Activated CD8-positive, alpha-beta memory T cell treated with anti-CD3 and anti-CD28 coated beads for 48 hours (primary cell): Measurements from ENCODE around the gene MYO3B.

Source experiments
- DNase-seq, 3 experiments: peaks; one replicate each; pipeline ENCODE4 v3.0.0-alpha.2; 2020; ENCODE audit warnings: low read depth in 2 of 3, low spot score in 2 of 3

The MYO3B gene

GRCh38 chr2:170361090-170361936 lies 183.4 kb downstream of the MYO3B start:
- no peak for DNase-seq

GRCh38 chr2:170362313-170362870 lies 184.4 kb downstream of the MYO3B start:
- DNase-seq: no peak

- no peak for DNase-seq
Observed at GRCh38 chr2:170362871-170363631, 185.1 kb downstream of the MYO3B start.

GRCh38 chr2:170365003-170365402 lies 187.1 kb downstream of the MYO3B start:
- DNase-seq: no peak

GRCh38 chr2:170365686-170366085 lies 187.7 kb downstream of the MYO3B start:
- no peak for DNase-seq

- DNase-seq: no peak
Observed at GRCh38 chr2:170368370-170368769, 190.4 kb downstream of the MYO3B start.

- DNase-seq: no peak
Observed at GRCh38 chr2:170369228-170369627, 191.3 kb downstream of the MYO3B start.

GRCh38 chr2:170369894-170370293 lies 191.9 kb downstream of the MYO3B start:
- no peak for DNase-seq

GRCh38 chr2:170371231-170371998 lies 193.5 kb downstream of the MYO3B start:
- DNase-seq: no peak

GRCh38 chr2:170375192-170375591 lies 197.2 kb downstream of the MYO3B start:
- no peak for DNase-seq

- no peak for DNase-seq
Observed at GRCh38 chr2:170377500-170378207, 199.7 kb downstream of the MYO3B start.

GRCh38 chr2:170380267-170380666 lies 202.3 kb downstream of the MYO3B start:
- no peak for DNase-seq

- no peak for DNase-seq
Observed at GRCh38 chr2:170381678-170382077, 203.7 kb downstream of the MYO3B start.

- no peak for DNase-seq
Observed at GRCh38 chr2:170386554-170386953, 208.6 kb downstream of the MYO3B start.

- no peak for DNase-seq
Observed at GRCh38 chr2:170391018-170391417, 213.1 kb downstream of the MYO3B start.

GRCh38 chr2:170391697-170392096 lies 213.8 kb downstream of the MYO3B start:
- DNase-seq: no peak

GRCh38 chr2:170393861-170394498 lies 216.0 kb downstream of the MYO3B start:
- no peak for DNase-seq

- DNase-seq: no peak
Observed at GRCh38 chr2:170394641-170395387, 216.9 kb downstream of the MYO3B start.

- DNase-seq: no peak
Observed at GRCh38 chr2:170396799-170397459, 219.0 kb downstream of the MYO3B start.
